HS-27A (cell line): ENCODE results near the gene UBAC2.
"Not testable (repeated sequence)": the region's sequence is repeated elsewhere in the genome, so short reads cannot be mapped to it uniquely, and the experiment has no call there.

Experiments used
- DNase-seq: peaks from one replicate; pipeline ENCODE4 v3.0.0-alpha.2; 2012; ENCODE audit warnings: low read depth, missing footprints

The UBAC2 gene

DNA sequence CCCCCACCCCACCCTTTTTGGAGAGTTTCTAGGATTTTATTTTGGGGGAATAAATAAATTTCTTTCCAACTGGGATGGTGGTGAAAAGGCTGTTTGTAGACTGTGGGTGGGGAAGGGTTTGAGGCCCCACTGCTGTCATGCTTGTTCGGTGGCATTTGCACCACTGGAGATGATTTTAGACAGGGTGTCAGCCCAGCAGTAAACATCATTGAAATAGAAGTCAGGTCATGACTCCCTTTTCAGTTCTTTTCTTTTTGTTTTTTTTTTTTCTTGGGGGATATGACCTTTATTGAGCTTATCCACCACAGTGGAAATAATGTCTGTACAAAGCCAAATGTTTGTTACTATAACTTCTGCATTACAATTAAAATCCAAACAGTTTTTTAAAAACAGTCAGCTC lies 14.1 kb downstream of the UBAC2 start:
- no peak for DNase-seq

DNA sequence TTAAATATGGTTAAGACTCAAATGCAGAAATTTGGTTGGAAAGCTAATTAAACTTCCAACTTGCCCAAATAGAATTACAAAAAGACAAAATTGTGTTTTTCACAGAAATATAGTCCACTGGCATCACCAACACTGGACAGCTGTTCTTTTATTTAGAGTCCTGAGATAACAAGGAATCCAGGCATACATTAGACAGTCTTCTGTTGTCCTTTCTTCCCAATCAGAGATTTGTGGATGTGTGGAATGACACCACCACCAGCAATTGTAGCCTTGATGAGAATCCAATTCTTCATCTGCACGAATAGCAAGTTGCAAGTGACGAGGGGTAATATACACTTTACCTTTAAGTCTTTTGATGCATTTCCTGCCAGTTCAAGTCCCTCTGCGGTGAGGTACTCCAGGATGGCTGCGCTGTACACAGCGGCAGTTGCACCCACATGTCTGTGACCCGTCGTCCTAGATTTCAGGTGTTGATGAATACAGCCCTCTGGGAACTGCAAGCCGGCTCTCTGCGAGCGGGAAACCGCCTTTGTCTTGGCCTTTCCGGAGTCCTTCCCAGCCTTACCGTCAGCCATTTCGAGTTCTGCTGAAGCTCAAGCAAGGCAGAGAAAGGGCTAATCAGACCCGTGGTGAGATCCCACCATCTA lies 14.7 kb downstream of the UBAC2 start:
- no peak for DNase-seq

GRCh38 chr13:99217461-99218110 lies 16.9 kb downstream of the UBAC2 start:
- no peak for DNase-seq

- no peak for DNase-seq
Measured at GRCh38 chr13:99218126-99218525, 17.5 kb downstream of the UBAC2 start.

DNA sequence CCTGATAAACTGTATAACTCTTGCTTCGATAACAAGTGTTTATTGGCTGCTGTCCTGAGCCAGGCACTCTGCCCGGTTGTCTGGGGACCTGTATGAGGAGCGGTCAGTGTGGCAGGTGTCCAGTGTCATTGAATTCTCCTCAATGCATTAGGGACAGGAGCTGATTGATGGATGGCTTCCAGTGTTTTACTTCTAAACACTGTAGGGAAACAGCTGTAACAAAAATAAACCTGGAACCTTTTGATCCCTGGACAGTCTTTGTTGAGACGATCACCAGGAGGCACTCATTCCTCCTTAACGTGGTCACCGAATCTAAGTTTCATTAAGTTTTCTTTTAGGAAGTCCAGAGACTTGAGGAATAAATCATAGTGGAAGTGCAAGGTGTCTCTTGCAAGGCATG lies 17.9 kb downstream of the UBAC2 start:
- DNase-seq = no peak

DNA sequence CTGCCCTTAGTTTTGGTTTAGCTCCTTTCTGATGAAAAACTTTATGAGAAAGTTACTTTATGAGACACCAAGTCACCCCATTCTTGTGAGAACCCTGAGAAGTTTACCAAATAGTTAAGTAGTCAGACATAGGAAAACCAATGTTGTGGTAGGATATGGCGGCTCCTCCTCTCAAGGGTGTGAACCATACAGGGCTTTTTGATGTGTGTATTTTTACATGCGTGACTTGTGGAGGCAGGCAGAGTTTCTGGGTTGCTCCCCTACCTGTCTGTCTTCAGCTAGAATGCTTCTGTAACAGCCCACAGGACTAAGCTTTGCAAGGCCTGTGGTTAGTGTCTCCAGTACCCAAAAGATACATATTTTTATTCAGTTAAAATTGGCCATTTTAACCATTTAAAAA lies 18.3 kb downstream of the UBAC2 start:
- DNase-seq = no peak

- no peak for DNase-seq
Measured at GRCh38 chr13:99220199-99220935, 19.7 kb downstream of the UBAC2 start.

DNA sequence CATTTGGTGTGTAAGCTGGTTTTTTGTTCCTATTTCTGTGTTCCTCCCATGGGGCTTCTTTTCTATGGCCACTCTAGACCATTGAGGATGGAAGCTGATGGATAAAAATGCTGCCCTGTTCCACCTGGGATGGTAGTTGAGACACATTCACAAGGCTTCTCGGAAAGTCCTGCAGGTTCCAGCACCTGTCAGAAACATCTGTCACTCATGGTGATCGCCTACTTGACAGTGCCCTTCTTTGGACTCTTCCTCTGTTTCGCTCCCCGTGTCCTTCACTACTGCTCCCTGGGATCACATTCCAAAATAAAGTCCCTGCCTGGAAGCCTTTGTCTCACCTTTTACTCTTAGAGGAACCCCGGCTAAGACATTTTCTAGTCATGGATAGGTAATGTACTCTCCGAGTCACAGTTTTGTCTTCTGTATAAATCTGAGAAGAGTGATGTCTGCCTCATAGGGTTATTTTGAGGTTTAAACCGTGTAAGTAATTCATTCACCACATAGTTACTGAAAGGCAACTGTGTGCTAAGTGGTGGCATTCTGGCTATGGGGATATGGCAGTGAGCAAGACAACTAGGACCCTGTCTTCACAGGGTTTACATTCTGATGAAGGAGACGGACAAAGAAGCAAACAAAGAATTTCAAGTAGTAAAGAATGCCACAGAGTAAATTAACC lies 21.0 kb downstream of the UBAC2 start:
- DNase-seq = no peak

- no peak for DNase-seq
Measured at GRCh38 chr13:99223587-99223986, 22.9 kb downstream of the UBAC2 start.

GRCh38 chr13:99224021-99224420 lies 23.4 kb downstream of the UBAC2 start:
- no peak for DNase-seq

DNA sequence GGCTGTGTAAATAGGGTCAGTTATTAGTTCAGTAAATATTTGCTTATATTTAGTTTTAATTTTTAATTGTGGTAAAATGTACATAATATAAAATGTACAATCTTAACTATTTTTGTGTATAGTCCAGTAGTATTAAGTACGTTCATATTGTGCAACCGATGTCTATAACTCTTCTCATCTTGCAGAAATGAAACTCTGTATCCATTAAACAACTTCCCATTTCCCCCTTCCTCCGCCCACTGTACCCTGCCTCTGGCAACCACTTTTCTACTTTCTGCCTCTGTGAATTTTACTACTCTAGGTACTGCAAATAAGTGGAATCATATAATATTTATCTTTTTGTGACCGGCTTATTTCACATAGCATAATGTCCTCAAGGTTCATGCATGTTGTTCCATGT lies 24.4 kb downstream of the UBAC2 start:
- DNase-seq = no peak

DNA sequence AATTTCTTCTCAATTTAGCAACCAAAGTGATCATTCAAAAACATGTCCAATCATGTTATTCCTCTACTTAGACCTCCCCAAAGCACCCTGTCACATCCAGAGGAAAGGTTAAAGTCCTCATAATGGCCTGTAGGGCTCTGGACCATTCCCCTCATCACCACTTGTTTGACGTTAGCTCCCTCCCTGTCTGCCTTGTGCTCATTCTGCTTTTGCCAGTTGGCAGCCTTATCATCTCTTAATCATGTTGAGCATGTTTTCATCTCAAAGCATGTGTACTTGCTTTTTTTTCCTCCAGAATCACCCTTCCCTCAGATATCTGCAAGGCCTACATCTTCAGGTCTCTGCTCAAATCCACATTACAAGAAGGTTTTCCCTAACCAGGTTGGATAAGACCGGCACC lies 25.9 kb downstream of the UBAC2 start:
- DNase-seq = no peak

DNA sequence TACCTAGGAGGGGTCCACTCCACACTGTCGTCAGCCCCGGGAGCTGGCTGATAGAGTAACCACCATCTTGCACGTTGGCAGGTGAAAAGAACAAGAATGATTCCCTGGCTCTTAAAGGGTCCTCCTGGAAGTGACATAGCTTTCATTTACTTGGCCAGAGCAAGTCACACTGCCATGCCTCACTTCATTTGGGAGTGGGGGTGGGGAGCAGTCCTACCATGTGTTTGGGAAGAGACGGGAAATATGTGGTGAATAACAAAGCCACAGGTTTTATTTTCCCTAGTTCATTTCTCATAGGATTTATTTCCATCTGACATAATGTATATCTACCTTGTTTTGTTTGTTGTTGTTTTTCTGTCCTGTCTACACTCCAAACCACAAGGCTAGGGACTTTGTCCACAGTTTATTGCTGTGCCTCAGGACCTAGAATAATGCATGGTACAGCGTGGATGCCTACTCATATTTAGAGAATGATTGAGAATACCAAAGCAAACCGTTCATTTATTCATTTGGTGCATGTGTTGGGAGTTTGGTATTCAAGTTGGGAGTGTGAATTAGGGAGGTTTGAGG lies 26.8 kb downstream of the UBAC2 start:
- no peak for DNase-seq

GRCh38 chr13:99227909-99228688 lies 27.4 kb downstream of the UBAC2 start:
- no peak for DNase-seq

DNA sequence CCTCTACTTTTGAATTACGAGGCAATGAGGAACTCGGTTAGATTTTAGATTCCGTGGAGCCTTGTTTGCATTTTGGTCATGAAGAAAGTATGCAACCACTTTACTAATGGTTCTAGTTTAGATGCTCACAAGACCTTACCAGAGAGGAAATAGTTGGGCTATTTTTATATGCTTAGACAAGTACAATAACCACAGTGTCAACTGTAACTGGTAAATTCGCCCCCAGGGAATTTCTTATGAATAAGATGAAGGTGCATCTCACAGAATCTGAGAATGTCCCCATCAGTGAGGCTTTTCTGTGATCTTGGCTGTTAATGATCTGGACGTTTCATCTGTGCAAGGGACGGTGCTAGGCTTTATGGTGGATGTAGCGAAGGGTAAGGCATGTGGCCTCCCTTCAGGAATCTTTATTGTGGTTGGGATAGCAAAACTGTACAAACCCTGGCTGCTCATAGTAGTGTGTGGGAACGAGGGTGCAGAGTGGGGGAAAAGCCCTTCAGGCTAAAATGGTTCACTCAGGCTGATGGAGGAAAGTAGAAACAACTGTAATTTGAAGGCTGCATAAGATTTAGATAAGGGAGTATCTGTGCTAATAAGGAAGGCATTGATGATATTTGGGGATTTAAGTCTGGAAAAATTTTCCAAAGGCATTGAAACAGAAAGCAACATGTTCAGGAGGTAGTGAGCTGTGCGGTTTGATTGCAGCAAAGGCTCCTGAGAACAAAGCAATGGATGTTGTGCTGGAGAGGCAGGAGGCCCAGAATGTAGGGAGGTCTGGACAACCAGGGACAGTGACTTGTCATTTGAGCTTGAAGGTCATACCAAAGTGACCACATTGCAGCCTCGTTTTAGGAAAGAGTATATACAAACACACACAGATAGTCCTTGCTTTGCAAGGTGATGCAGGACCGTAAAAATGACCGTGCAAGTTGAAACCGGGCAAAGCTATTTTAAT lies 28.4 kb downstream of the UBAC2 start:
- peak; percentile 20 for DNase-seq

DNA sequence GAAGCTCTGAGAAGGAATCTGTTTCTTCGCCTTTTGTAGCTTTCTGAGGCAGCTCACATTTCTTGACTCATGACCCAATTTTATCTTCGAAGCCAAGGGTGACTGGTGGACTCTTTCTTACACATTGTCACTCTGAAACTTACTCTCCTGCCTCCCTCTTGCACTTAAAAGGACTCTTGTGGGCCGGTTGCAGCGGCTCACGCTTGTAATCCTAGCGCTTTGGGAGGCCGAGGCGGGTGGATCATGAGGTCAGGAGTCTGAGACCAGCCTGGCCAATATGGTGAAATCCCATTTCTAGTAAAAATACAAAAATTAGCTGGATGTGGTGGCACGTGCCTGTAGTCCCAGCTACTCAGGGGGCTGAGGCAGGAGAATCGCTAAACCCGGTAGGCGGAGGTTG lies 29.9 kb downstream of the UBAC2 start:
- DNase-seq = not testable (repeated sequence)

DNA sequence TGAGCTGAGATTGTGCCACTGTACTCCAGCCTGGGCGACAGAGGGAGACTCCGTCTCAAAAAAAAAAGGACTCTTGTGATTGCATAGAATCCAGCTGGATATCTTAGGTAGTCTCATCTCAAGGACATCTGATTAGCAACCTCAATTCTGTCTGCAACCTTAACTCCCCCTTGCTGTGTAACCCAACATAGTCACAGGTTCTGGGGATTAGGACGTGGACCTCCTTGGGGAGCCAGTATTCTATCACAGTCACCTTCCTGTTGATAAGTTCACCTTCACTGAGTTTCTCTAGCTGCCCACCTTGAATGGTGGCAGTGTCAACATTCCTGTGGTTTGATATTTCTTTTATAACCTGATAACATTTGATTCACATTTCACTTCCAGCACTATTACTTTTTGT lies 30.3 kb downstream of the UBAC2 start:
- DNase-seq = no peak

DNA sequence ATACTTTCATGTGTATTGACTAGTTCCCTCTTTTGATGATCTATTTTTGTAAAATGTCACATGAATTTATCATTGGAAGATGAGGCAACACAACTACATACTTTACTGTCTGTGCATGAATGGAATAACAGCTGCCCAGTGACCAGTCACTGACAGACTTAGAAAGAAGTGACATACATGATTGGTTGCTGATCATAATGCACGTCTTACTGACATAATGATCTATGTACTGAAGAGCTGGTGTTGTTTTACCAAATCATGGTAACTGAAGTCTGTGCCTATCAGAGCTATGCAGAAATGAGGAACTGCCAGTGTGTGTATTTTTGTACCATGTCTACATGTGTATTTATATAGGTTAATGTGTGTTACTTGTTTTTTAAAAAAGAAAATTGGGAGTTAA lies 31.1 kb downstream of the UBAC2 start:
- DNase-seq = no peak

DNA sequence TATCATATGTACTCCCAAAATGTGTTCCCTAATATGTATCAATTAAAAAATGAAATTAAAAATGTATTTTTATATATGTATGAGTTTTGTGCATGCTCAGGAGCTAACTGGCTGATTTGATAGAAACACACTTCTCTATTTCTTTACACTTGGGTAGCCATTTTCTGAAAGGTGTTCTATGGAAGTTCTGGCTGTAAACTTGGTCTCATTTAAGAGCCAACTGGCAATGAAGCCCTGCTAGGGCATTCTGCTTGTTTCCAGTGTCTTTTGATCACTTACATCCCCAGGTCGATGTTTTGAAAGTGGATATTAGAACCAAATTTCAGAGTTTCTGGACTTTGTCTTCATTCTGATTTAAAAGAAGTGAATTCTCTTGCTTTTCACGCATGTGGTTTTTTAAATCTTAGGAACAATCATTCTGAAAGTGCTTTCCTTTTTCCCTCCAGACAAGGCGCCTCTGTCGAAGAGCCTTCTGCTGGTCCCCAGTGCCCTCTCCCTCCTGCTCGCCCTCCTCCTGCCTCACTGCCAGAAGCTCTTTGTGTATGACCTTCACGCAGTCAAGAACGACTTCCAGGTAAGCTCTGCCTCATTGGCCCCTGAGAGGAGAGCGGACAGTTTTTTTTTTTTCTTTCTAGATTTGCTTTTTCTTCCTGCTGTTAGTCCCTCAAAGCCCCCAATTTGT lies 37.5 kb downstream of the UBAC2 start:
- no peak for DNase-seq

DNA sequence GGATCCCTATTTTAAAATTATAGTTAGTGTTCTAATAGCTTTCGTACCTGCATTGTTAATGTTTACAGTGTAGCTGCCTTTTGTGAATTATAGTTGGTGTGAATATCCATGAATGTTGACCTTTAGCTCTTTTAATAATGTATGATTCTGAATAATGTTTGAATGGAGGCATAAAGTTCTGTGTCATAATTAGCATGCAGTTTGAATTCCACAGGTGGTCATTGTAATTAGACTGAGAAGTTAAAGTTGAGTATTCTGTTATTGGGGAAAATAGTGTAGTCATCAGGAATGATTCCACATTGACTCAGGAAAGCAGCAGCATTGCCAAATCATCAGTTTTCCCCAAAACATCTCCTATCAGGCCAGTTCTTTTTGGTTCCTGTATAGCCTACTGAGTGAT lies 45.4 kb downstream of the UBAC2 start:
- no peak for DNase-seq
